Globus pallidus (tissue), 1 donor: ENCODE measurements around the gene CEBPZOS.

Source experiments
- DNase-seq: peaks from one replicate; pipeline ENCODE4 v3.0.0-alpha.2; 2015; ENCODE audit warnings: low spot score

The CEBPZOS gene

DNA sequence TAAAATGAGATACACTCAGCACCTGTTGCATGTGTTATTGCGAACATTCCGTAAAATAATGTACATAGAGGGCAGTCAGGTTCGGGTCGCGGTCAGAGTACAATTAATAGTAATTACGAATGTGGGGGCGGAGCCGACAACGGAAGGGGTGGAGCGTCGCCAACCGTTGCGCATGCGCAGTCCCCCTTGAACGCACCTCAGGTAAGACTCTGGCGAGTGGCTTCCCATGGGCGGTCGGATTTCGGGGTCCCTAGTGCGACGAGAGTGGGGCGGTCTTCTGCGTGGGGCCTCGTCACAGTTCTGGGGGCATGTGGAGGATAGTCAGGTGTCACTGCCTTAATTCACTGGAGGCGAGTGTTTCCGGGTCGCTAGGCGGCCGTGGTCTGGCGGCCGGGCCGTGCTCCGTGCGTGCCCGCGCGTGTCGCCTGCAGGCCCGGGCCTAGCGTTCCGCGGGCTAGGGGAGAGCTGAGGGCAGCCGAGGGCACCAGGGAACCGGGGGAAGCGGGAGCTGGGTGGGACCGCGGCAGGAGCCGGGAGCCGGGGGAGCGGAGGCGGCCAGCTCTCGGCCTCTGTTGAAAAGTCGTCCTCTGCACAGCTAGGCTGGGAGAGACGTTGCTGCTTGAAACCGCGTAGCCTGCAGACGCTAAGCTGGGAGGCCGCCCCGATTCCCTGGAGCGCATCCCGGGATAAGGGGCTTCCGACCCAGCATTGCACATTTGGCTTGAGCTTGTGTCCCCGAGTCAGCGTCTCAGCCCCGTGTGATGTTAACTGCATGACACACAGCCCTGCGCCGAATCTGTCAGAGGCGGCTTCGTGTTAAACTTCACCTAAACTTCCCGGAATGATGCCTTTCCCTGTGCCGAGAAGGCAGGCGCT, at the start of gene CEBPZOS:
TSS of gene CEBPZOS (plus strand) at position 177 of the 876 bp plus-strand sequence. CDS start 3,209 bp downstream, outside the sequence.
- peak; percentile 77 for DNase-seq

DNA sequence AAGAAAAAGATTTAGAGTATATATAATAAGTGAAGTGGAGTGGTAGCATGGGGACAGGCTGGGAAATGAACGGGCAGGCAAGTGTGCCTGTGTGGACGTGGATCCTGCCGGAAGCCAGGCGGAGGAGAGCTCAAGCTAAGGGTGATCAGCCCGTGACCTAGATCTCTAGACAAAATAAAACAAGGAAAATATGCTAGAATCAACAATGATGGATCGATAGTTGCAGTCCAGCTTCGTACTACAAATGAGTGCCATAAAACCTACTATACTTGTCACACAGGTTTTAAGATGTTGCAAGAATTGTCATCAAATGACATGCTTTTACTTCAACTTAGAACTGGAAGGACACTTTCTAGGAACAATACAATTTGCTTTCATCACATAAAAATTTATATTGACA, 48.0 kb upstream of the CEBPZOS start:
- DNase-seq: no peak

DNA sequence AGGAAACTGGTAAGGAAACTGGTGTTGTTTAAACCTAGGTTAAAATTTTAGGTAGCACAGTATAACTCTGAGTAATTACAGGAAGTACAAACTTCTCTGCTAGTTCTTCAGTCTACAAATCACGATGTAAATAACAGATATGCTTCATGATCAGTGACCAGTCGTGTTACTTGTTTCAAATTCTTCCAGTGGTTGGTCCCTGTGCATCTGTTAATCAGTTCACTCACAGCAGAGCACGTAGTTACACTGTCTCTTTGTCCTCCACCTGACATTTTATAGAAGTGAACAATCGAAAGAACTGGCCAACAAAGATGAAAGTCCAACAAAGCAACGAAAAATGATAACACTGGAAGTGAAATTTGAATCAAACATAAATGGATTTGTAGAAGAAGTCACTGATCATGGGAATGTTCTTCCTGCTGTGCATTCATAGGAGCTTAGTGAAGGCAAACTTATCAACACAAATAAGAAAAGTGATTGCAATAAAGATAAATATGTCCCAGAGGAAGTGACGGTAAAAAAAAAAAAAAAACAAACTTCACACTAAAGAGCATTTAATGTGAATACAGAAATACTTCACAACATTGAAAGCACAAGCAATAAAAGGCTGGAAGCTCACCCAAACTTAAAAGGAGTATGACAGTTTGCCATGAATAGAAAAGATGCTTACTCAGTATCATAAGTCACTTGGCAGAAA, 46.5 kb upstream of the CEBPZOS start:
- no peak for DNase-seq

DNA sequence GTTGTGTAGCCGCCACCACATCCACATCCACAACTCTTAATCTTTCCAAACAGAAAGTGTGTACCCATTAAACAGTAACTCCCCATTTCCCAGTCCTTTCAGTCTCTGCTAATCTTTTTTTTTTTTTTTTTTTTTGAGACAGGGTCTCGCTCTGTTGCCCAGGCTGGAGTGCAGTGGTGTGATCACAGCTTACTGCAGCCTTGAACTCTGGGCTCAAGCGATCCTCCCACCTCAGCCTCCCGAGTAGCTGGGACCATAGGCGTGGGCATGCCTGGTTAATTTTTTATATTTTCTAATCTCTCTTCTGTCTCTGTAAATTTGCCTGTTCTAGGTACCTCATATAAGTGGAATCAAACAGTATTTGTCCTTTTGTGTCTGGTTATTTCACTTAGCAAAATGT, 43.1 kb upstream of the CEBPZOS start:
- no peak for DNase-seq

DNA sequence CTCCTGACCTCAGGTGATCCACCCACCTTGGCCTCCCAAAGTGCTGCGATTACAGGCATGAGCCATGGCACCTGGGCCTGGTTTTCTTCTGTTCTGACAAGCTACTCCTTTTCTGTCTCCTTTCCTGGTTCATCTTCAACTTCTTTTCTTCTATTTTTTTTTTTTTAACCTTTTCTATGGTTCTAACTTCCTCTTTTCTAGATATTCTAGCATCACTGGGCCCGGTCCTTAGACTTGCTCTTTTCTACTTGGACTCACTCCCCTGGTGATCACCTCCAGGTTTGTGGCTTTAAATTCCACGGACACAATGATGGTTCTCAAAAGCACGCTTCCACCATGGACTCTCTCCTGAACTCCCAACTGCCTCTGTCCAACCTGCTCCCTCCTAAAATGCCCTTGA, 41.5 kb upstream of the CEBPZOS start:
- DNase-seq: no peak

DNA sequence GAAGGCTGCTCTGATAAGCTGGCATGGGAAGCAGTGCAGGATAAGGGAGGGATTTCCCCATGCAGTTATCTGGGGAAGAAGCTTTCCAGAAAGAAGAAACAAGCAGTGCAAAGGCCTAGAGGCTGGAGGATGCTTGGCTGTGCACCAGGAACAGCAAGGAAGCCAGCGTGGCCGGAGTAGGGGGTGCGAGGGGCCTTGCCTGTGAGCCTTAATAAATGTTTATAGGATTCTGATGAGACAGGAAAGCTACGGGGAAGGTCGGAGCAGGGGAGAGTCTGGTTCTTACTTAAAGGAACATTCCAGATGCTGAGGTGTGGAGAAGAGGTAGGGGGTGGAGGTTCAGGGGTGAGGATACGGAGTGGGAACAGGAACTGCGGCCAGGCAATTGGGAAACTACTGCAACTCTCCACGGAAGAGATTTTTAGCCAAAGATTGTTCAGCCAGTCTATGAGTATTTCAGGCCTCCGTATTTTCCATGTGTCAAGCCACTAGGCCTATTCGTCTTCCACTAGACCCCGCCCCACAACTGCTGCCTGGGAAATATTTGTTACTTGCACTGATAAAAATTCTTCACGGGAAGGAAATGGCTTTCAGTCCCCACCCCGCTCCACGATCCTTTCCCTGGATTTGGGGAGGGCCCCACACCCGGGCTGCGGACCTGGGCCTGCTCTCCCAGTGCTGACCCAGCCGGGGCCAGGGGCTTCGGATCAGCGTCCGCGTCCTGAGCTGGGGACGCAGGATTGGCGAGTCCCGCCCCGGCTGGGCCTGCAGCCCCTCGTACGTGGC, 40.0 kb upstream of the CEBPZOS start:
- no peak for DNase-seq

DNA sequence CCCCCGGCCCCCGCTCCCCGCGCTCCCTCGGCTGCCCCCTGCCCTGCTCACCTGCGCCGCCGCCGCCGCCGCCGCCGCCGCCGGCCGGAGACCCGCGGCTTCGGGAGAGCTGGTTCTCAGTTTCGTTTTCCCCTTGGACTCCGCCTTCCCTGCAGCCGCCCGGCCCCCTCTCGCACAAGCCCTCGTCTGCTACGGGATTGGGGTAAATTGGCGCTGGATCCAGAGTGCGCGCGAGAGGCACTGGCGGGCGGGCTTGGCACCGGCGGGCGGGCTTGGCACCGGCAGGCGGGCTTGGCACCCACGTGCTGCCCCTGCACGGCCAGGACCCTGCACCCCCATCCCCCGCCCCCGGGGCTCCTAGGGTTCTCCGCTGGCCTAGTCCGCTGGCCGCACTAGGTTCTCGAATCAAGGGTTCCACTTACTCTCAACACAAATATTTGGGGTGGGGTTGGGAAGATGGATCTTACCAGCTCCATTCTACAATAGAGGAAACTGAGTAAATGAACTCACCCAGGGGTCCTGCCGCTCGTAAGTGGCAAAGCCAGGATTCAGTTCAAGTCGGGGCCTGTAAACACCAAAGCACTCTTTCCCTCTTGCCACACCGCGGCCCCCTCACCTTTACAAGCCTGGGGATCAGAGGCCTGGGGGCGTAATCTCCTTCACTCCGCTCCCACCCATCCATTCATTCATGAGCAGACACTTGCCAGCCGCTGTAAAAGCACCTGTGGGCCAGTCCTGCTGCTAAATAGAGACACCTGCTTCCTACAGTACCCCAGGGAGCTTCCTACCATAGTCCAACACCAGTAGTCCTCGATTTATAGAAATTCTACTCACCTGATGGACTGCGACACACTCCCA, 39.2 kb upstream of the CEBPZOS start, which contains the start of gene EIF2AK2:
TSS of gene EIF2AK2 (minus strand) at position 124 of the 858 bp plus-strand sequence. CDS start 9,174 bp downstream, outside the sequence.
- peak; percentile 68 for DNase-seq

DNA sequence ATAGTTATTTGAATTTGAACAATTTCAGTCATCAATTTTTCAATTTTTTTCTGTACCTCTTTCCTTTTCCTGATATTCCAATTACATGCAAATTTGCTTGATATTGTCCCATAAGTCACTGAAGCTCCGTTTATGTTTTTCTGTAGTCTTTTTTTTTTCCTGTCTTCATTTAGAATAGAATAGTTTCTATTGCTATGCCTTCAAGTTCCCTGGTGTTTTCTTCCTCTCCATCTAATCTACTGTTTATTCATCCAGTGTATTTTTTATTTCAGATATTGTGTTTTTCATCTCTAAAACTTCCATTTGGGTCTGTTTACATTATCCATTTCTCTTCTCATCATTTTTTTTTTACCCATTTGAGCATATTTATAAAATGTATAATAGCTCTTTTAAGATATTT, 31.5 kb upstream of the CEBPZOS start:
- DNase-seq: no peak

DNA sequence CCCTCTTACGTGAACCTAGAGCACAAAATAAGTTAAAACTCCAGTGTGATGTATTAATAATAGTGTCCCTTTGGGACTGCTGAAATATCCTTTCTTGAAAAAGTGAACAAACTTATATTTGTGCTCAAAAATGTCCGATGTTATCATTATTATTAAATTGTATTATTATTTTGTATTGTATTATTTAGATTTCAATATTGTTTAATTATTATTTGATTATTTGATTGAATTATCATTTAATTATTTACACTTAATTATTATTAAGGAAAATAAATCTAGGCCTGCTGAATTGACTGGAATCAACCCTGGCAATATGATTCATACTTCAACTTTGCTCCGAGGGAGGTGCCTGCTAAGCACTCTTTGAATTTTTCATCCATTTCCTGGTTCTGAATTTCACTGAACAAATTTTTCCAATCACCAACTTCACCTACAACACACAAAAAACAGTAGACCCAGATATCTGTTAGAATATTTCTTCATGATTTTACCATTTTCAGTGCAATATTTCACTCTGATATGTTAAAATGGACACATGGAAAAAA, 28.6 kb upstream of the CEBPZOS start:
- no peak for DNase-seq

DNA sequence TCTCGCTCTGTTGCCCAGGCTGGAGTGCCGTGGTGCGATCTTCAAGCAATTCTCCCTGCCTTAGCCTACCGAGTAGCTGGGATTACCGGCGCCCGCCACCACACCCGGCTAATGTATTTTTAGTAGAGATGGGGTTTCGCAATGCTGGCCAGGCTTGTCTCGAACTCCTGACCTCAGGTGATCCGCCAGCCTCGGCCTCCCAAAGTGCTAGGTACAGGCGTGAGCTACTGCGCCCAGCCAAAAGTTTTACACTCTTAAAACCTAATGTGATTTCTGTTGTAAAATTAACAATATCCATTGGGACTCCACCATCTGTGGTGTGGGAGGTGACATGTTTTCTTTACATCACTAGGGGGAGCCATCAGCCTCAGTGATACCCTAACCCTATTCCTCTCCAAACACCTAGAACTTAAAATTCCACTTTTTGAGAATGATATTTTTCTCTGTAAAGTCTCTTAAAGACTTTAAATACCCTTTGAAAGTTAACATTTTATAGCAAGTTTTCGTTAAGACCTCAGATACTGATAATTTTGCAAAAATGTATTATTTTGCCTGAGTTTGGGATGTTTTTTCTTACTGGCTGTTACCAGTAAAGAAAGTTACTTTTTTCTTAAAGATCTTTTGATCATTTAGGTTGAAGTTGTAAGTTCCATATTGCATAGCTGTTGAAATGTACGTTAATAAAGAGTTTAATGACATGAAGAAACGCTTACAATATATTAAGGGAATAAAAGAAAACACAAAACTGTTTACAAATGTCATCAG, 27.9 kb upstream of the CEBPZOS start:
- DNase-seq: no peak

DNA sequence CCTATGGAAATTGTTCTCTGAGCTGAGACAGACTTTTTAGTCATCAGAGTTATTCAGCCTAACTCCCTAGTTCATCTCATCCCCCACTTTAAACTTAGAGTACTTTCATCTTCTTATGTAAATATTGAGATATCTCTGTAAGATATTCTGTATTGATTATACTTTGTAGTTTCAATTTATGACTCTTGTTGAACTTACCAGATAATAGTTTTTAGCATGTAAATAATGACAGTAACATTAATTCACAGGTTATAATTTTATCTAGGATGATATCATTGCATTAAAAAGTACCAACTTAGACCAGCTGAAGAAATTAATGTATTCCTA, 24.7 kb upstream of the CEBPZOS start:
- DNase-seq: no peak

DNA sequence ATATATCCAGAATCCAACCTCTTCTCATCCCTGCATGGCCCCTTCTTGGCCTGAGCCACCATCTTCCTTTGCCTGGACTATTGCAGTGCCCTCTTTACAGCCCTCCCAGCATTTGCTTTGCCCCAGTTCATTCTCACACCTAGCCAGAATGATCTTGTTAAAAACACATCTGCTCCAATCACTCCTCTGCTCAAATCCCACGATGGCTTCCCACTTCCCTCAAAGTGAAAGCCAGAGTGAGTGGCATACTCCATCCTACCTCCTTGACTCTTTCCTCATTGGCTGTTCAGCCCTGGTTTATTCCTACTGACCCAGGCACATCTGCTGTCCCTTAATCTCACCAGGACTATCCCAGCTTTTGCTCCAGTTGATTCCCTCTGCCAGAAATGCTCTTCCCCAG, 22.6 kb upstream of the CEBPZOS start:
- DNase-seq: no peak

DNA sequence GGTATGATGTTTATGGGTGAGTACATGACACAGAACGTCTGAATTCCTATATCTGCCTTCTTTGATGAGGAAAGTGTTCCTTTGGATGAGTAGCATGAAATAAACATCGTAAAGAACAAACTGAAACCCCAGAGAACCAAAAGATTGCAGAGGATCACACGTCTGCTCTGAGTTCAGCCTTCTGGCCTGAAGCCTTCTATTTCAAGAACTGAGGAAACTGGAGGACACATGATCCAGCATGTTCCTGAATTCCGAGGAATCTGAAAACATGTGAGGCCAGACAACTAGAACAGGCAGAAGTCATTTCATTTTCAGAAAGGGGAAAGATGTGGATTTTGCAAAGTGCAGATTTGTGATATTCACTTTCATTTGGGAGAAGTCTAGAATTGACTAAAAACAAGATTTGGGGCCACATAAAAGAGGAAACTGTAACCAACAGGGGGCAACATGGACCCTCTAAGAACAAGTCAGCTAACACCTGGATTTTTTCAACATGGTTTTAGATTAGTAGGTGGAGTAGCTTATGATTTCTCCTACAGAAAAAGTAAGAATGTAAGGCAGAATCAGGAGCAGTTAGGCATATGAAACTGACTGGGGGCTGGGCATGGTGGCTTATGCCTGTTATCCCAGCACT, 16.2 kb upstream of the CEBPZOS start:
- DNase-seq: no peak

DNA sequence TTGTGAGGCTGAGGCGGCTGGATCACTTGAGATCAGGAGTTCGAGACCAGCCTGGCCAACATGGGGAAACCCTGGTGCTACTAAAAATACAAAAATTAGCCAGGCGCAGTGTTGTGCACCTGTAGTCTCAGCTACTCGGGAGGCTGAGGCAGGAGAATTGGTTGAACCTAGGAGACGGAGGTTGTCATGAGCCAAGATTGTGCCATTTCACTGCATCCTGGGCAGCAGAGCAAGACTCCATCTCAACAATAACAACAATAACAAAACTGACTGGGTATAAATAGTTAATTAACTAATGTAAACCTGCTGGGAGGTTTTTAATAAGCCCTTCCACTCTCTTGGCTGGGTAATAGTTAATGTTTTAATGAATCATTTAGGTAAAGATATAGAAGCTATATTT, 15.7 kb upstream of the CEBPZOS start:
- no peak for DNase-seq

DNA sequence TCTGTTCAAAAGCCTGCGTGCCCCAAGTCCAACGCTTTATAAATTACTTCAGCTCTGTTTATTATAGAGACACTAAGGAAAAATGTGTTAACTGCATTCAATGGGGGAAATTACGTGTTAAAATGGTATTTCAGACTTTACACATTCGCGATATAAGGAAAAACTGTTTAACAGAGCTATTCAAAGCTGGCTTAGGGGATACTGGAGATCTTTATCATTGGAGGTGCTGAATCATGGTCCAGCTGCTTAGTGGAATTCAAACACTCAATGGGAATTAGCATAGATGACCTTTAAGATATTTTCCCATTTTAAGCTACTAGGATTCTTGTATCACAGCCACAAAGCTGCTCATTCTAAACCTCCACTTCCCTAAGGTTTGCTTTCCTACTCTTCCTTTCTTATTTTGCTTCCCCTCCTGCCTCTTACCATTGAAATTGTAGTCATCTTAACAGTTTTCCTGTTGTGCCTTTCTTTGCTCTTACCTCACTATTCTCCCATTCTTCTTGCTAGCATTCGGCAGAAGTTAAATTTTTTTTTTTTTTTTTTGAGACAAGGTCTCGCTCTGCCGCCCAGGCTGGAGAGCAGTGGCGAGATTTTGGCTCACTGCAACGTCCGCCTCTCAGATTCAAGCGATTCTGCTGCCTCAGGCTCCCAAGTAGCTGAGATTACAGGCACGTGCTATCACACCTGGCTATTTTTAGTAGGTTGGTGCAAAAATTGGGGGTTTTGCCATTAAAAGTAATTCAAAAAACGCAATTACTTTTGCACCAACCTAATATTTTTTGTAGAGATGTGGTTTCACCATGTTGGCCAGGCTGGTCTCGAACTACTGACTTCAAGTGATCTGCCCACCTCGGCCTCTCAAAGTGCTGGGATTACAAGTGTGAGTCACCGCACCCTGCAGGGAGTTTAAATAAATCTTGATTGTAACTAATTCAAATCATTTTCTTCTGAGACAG, 14.3 kb upstream of the CEBPZOS start:
- DNase-seq: no peak

DNA sequence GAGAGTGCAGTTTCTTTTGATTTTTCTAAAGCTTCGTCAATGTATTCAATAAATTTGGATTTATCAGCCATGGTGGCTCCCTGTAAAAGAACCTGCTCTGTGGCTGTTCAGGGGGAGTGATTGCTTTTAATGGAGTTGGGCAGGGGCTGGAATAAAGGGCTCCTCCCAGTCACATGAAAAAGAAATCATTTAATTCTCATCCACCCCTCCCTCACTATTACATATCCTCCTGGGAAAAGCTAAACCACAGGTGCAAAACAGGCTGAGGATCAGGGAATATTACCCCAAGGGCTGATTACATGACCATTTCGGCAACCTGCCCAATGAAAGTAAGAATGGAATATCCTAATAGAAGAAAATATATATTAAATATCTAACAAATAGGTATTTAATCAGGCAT, 7.7 kb upstream of the CEBPZOS start, which contains the start of gene SULT6B1:
TSS of gene SULT6B1 (minus strand) at position 101 of the 400 bp plus-strand sequence. CDS start at position 71, 30 bp downstream.
- no peak for DNase-seq

DNA sequence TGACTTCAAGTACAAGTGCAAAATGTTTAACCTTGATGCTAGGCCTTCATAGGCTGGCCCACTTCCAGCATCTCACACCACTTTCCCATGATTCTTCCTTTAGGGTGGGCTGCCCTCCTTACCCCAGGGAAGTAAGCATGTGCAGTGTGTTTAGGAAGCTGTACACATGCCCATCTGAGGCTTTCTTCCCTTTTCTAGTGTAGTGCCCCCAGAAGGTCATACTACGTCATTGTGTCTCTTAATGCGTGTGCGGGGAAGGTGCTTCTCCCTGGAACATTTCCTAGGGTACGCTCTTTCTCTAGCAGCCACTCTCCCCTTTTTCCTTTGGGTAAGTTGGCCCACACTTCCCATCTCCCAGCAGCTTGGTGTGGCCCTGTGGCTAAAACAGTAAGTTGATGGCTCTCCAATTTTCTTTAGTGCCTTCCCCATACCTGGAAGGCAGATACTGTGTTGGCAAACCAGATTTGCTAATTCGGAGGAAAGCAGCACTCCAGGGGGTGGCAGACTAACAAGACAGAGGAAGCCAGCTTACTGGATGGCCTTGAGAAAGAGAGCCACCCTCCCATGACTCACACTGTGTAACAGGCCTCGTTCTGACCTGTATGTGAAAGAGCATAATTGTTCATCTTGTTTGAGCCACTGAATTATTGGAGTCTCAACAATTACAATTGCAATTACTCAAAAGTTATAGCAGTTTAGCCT, 6.7 kb upstream of the CEBPZOS start:
- DNase-seq: no peak

DNA sequence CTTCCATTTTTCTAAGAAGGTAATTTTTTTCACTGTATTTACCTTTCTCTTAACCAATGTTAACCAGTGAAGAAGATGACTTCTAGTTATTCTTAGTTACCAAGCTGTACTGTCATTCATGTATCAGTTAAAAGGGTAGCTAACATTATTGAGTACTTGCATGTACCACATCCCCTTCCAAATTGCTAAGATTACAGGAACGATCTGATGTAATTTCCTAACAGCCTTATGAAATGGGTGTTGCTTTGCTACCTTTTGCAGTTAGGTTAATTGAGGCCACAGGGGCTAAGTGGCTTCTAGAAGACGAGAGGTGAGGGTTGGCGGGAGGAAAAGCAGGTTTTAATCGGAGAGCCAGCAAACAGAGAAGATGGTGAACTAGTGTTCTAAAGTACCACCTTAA, 6.0 kb upstream of the CEBPZOS start:
- DNase-seq: no peak
